GM21825 (cell line): Measurements from ENCODE around the gene DRC1.
"Not testable (repeated sequence)": the region's sequence is repeated elsewhere in the genome, so short reads cannot be mapped to it uniquely, and the experiment has no call there.

Experiments used
- ATAC-seq: cut with Tn5 transposase; IDR thresholded peaks from one replicate; pipeline ENCODE4 v1.9.1; 2021; ENCODE audit warnings: mild to moderate bottlenecking, moderate library complexity; ENCODE audit not compliant: unreplicated experiment

The DRC1 gene

GRCh38 chr2:26401739-26402541 is at the start of gene DRC1:
TSS of gene DRC1 (plus strand) at chr2:26401920. CDS start at chr2:26401990, 70 bp downstream.
- no peak for ATAC-seq

GRCh38 chr2:26352892-26353291 is 48.8 kb upstream of the DRC1 start:
- no peak for ATAC-seq

- not testable (repeated sequence) for ATAC-seq
Measured at GRCh38 chr2:26354469-26354868, 47.3 kb upstream of the DRC1 start.

GRCh38 chr2:26355038-26355995 is 46.4 kb upstream of the DRC1 start:
- ATAC-seq, result no peak

- no peak for ATAC-seq
Measured at GRCh38 chr2:26356111-26356510, 45.6 kb upstream of the DRC1 start.

GRCh38 chr2:26356771-26357170 is 44.9 kb upstream of the DRC1 start:
- ATAC-seq, result no peak

- ATAC-seq, result no peak
Measured at GRCh38 chr2:26359886-26360473, 41.7 kb upstream of the DRC1 start.

GRCh38 chr2:26363323-26363722 is 38.4 kb upstream of the DRC1 start:
- no peak for ATAC-seq

- ATAC-seq, result no peak
Measured at GRCh38 chr2:26363958-26364357, 37.8 kb upstream of the DRC1 start.

- no peak for ATAC-seq
Measured at GRCh38 chr2:26364669-26365068, 37.1 kb upstream of the DRC1 start.

- ATAC-seq, result no peak
Measured at GRCh38 chr2:26366957-26367356, 34.8 kb upstream of the DRC1 start.

- ATAC-seq, result not testable (repeated sequence)
Measured at GRCh38 chr2:26369664-26370063, 32.1 kb upstream of the DRC1 start.

- not testable (repeated sequence) for ATAC-seq
Measured at GRCh38 chr2:26370909-26371308, 30.8 kb upstream of the DRC1 start.

GRCh38 chr2:26376799-26377198 is 24.9 kb upstream of the DRC1 start:
- no peak for ATAC-seq

- no peak for ATAC-seq
Measured at GRCh38 chr2:26380281-26380680, 21.4 kb upstream of the DRC1 start.

- no peak for ATAC-seq
Measured at GRCh38 chr2:26382564-26382963, 19.2 kb upstream of the DRC1 start.

- no peak for ATAC-seq
Measured at GRCh38 chr2:26384183-26384582, 17.5 kb upstream of the DRC1 start.

GRCh38 chr2:26384597-26384996 is 17.1 kb upstream of the DRC1 start:
- ATAC-seq, result no peak

GRCh38 chr2:26387189-26387588 is 14.5 kb upstream of the DRC1 start:
- no peak for ATAC-seq

GRCh38 chr2:26394694-26395093 is 7.0 kb upstream of the DRC1 start:
- no peak for ATAC-seq

GRCh38 chr2:26395394-26395793 is 6.3 kb upstream of the DRC1 start:
- ATAC-seq, result no peak
